GM21529 (cell line): Measurements from ENCODE around the gene INTS3.

Source experiments
- ATAC-seq: cut with Tn5 transposase; IDR thresholded peaks from one replicate; pipeline ENCODE4 v1.9.1; 2021; ENCODE audit not compliant: unreplicated experiment

The INTS3 gene

DNA sequence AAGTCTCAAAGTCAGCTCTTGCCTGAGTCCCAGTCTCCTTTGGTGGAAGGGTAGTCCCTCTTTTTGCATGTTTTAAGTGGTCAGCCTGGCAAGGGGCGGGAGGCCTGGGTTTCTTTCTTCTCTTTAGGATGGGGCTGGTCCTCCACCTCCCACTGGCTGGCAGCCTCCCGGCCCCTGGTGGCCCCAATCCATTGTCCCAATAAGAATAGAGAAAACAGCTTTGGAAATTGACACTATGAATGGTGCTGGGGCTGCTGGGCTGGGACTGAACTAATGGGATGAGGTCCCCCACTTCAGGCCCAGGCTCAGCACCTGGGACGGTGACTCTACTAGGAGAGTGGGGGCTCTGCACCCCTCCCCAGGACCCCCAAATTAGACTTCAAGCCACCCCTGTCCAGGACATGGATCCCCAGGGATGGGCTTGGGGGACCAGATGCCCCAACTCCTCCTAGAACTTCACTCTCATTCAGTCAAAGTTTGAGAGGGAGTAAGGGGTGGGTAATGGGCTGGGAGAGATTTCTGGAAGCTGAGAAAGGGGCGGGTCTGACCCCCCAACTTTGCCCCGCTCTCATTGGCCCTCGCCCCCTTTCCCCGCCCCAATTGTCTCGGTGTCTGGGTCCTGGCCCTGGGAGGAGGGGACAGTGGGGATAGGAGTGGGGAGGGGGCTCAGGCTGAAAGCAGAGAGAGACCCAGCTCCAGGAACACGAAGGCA is 65.6 kb downstream of the INTS3 start:
- no peak for ATAC-seq

DNA sequence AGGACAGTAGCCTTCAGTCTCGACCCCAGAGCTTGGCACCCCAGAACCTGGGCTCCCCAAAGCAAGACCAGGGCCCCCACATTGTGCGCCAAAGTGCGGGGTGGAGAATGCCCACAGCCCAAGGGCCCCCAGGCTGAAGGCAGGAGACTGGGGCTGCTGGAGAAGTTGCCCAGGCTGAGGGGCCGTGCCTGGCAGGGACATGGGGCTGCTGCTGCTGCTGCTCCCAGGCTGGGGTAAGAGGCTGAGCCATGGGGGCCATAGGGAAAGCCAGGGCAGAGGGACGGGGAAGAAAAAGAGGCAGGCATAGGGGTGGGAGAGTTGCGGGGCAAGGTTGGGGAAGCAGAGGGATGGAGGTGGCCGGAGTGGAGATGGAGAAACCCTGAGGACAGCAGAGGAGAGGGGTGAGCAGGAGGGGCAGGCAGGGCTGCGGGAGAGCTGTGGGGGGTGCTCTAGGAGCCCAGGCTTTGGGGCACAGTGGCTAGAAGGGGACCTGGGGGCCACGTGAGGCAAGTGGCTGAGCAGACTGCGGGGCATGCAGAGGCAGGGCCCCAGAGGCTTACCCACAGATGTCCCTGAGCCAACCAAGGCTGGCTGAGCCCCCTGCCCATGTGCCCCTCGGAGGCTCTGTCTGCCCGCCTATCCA is 66.2 kb downstream of the INTS3 start:
- no peak for ATAC-seq

DNA sequence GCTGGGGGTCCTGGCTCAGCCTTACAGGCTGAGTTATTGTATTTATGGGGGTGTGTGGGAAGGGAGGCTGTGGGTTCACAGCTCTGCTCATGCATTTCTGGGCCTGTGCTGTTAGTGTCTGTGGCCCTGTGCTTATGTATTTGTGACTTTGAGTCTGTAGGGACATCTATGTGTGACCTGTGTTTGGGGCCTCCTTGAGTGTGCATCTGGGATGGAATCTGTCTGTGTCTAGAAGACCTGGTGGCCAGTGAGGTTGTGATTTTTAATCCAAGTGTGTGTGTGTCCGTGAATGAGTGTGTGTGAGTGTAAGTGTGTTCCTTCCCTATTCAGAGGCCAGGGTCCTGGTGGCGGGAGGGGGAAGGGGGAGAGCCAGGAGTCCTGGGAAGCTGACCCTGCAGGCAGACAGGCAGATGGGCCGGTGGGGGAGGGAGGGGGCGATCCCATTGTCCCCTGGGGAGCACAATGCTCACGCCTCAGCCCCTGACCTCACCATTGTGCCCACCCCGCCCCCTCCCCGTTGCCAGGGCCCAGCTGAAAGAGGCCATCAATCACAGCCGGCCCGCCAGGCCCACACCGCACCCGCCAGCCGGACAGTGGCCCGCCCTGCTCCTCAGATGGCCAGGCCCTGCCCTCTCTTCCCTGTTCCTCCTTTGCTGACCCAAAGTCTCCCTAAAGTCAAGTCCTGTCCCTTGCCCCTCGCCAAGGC is 66.9 kb downstream of the INTS3 start:
- ATAC-seq = no peak

DNA sequence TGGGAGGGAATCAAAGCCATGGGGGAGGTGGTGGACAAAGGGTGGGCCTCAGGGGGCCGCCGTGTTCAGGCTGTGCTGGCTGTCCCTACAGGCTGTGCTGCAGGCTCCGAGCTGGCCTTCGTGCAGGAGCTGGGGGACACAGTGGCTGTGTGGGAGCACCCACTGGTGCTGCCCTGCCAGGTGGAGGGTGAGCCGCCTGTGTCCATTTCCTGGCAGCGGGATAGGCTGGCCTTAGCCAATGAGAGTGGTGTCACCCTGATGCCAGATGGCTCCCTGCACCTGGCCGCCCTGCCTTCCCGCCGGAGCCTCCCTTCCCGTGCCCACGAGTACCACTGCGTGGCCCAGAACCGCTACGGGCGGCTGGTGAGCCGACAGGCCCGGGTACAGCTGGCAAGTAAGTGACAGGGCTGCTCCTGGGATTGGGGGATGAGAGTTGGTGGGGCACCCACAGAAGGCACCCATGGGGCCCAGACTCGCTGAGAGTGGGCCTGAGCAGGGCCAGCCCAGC is 67.5 kb downstream of the INTS3 start:
- ATAC-seq = no peak

DNA sequence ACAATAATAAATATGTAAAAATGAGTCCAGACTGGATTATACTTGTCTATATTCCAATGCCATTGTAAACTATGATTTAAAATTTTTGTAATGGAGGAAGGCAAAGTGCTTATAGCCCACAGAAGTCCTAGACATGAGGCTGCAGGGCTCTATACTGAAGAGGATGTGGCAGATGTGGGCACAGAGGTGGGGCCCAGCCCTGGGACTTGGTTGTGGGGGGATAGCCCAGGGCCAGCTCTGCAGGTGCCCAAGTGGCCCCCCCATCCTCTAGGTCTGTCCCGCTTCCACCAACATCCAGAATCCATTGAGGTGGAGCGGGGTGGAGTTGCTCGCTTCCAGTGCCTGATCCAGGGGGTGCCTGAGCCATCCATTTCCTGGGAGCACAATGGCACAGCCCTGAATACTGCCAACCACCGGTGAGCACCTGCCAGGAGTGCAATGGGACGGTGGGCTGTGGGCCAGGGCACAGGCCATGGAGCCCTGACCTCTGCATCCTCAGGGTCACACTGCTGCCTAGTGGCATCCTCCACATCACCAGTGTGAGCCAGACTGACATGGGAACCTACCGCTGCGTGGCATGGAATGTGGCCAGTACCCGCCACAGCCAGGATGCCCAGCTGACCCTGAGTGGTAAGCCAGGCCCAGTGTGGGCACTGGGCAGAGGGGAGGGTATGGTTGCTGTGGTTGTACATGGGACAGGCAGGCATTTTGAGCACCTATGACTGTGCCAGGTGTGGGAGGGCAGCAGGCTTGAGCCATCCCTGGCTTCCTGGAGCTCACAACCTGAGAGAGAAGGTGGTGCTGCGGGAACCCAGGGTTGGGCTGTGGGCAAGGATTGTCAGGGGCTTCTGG is 68.3 kb downstream of the INTS3 start:
- ATAC-seq = no peak

DNA sequence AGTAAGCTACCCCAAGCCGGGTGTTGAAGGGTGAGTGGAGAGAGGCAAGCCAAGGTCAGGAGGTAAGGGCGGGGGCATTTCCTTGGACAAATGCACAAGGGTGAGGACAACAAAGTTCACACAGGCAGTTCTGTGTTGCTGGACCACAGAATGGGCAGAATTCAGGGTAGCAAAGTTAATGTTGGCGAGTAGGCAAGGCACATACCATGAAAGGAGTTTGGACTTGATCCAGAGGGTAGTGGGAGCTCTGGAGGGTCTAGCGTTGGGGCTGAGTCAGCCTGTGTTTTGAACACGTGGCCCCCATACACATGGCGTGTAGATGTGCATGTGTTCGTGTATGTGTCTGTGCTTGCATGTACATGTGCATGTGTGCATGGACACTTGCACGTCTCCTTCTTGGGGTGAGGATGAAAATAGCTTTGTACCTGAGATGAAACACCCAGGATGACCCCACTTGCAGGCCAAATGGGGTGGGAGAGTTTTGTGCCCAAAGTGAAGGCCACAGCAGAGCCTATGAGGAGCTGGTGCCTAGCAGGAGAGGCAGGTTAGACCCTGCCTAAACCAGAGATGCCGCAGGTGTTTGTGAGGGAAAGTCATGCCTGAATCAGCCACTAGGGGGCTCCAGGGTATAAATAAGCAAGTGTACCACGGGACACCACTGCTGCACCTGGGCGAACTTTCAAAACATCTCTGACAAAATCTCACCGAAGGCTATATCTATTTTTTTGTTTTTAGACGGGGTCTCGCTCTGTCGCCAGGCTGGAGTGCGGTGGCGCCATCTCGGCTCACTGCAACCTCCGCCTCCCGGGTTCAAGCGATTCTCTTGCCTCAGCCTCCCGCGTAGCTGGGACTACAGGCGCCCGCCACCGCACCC is 69.2 kb downstream of the INTS3 start:
- ATAC-seq = peak; percentile 55

DNA sequence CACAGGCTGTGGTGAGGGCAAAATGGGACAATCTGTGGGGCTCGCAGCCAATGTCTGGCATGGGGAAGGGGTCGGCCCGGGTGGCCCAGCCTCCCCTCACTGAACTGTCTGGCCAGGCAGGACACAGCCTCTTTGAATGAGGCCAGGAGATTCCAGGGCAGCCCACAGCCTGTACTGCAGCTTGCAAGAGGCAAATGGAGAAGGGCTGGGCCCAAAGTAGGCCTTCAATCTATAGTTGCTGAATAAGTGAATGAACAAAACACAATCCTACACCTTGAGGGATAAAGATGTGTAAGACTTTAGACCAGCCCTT is 70.6 kb downstream of the INTS3 start:
- no peak for ATAC-seq

DNA sequence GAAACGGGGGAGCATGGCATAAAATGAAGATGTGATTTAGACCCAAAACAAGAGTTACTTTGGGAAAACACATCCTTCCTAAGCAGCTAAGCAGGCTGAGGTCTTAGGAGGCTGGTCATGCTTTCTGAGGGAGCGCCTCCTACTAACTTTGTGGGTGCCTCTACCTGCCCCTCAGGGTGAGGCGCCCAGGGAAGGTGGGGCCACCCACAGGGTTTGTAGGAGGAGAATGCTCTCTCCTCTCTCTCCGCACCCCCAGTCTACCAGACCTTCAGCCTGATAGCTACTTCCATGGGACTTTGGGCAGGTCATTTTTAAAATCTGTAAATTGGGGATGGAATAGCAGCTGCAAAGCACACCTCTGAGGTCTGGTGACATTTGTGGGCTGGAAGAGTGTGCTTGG is 71.2 kb downstream of the INTS3 start:
- no peak for ATAC-seq

DNA sequence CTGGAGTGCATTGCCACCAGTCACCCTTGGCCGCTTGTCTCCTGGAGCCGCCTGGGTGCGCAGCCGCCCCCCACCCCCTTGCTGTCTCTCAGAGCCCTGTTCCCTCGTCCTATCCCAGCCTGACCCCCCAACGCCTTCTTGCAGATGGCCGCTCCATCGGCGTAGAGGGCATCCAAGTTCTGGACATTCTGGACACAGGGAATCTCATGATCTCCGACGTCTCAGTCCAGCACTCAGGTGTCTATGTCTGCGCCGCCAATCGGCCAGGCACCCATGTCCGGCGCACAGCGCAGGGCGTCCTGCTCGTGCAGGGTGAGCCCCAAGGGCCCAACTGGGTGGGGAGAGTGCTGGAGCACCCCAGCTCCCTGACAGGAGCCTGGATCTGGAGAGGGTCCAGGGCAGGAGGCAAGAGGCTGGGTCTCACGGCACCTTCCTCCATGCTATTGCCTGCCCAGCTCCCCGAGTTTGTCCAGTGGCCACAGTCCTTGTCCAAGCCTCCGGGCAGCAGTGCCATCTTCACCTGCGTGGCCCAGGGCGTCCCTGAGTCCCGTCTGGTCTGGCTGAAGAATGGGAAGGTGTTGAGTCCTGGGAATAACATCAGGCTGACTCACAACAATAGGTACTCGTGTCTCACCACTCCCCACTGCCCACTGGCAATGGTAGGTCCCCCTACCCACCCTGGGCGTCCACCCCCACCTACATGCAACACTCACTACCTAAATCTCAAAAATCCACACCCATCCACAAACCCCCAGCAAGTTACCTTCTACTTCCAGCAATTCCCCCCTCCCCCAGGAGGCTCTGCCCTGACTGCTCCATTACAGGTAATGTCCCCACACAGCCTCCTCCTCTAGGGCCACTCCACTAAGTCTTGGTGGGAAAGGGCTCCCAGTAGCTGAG is 72.0 kb downstream of the INTS3 start:
- no peak for ATAC-seq

DNA sequence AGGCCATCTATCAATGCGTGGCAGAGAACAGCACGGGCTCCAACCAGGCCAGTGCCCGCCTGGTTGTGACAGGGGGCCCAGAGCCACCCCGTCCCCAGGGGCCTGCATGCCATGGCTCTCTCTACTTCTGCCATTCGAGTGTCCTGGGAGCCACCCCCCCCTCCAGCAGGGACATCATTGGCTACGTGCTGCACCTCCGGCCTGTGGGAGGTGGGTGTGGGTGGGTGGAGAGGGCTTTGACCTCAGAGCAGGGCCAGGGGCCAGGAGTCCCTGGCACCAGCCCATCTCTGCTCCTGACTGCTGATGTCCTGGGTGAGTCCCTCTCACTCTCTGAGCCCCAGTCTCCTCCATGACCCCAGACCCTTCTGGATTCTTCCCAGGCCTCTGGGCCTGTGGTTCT is 72.7 kb downstream of the INTS3 start:
- no peak for ATAC-seq

DNA sequence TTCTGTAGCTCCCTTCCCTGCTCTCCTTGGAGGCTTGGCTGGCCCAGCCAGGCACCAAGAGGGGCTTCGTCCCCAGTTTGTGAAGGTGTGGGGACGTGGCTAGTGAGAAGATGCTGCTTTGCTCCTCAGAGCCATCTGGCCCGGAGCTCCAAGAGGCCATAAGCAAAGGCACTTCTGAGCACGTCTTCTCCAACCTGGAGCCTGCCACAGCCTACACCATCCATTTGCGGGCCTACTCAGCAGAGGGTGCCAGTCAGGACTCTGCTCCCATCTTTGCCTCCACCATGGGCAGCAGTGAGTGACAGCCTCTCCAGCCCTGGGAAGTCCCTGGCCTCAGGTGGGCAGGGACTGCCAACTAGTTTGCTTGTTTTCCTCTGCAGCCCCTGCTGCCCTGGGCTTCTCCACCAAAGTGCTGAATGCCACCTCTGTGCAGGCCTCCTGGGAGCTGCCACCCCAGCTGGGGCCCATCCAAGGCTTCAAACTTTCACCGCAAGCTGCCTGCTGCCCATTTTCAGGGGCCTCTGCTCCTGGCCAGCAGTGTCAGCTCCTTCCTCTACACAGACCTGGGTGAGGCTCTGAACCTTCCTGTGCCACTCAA is 73.3 kb downstream of the INTS3 start:
- no peak for ATAC-seq

DNA sequence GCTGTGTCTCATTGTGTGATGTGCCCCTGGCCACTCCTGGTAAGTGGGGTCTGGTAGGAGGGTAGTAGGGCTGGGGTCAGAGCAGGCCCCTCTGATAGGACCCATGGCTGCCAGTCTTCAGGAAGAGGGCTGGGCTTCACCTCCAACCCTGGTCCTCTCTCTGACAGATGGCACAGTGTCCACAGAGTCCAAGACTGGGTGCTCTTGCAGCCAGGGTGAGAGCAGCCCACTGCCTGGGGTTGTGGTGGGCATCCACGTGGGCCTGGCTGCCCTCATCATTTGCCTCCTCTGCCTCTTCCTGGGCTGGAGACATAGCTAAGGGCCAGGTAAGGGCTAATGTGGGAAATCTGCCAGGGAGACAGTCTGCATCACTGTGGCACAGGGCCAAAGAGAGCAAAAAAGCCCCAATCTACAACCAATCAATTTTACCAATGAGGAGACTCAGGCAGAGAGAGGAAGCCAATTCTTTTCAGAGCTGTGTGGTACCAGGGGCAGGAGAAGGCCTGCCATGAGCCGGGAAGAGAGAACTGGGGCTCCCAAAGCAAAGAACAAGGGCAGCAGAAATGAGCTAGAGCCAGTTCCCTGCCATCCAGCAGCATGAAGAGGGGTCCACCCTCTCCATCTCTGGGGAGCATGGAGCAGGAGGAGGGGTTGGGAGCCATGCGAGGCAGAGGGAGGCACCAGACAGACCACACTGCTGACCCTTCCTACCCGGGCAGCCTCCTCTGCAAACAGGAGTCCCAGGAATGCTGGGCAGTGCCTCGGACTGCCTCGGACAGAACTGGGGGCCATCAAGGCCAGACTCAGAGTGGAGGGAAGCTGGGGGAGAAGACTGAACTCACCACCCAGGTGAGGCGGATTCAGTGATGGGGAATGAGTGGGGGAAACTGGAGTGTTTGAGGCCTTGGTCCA is 74.2 kb downstream of the INTS3 start:
- ATAC-seq = no peak

DNA sequence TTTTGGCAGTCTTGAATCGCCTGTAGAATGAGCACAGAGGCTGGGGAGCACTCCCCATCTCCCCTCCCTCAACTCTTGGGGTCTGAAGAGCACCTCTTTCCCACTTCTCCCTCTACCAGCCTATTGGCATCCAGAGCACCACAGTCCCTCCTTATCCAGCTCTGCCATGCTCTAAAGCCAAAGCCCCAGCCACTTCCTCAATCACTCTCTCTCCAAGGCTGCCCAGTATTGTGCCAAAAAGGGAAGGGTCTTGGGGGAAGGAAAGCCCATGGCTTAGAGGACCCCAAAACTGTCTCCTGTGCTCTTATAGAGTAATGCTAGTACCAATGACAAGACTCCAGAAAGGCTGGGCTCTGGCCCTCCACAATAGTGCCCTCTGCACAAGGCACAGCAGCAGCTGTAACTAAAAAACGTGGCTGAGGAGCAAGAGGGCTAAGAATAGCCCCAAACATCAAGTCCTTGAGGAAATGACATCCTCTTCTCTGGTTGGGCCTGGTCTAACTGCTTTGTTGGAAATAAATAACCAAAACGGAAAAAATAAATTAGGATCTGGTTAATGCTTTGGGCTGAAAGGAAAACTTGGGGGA is 75.7 kb downstream of the INTS3 start:
- ATAC-seq = no peak

DNA sequence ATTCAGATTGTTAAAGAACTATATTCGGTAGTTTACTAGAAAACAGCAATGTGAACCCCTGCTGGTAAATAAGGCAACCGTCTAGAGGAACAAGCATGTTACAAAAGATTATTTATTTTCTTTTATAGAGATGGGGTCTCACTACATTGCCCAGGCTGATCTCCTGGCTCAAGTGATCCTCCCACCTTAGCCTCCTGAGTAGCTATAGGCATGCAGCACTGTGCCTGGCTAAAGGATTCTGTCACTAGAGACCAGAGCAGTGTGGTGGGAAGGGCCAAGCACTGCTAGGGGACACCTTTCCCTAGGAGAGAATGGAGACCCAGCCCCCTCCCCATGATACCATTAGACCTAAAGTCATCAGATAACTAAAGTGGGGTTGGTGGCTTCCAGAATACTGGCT is 76.3 kb downstream of the INTS3 start:
- no peak for ATAC-seq

DNA sequence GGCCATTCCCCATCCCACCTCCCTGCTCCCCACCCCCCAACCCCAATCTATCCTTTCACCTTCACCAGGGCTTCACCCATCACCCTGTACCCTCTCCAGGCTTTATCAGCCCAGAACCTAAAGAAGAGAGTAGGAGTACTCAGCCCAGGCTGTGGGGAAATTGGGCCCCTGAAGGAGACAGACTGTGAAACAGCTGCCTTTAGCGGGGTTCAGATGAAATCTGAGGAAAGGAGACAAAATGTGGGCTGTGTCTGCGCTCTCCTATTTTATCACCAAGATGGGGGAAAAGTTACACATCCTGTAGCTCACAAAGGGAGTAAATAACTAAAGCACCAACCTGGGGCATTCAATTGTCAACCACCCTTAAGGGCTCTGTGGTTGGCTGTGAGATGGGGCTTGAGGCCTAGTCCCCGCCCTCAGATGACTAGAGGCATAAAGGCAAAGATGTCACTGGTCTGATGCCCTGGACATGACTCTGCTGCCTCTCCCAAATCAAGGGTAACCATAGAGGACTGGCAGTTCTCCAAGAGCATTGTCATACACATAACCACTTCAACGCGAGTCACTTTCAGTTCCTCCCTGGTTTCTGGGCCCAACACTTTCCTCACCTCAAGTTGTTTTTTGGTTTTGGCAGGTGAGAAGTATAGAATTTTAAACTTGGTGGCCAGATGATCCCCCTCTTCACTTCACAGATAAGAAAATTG is 77.3 kb downstream of the INTS3 start:
- peak; percentile 93 for ATAC-seq

DNA sequence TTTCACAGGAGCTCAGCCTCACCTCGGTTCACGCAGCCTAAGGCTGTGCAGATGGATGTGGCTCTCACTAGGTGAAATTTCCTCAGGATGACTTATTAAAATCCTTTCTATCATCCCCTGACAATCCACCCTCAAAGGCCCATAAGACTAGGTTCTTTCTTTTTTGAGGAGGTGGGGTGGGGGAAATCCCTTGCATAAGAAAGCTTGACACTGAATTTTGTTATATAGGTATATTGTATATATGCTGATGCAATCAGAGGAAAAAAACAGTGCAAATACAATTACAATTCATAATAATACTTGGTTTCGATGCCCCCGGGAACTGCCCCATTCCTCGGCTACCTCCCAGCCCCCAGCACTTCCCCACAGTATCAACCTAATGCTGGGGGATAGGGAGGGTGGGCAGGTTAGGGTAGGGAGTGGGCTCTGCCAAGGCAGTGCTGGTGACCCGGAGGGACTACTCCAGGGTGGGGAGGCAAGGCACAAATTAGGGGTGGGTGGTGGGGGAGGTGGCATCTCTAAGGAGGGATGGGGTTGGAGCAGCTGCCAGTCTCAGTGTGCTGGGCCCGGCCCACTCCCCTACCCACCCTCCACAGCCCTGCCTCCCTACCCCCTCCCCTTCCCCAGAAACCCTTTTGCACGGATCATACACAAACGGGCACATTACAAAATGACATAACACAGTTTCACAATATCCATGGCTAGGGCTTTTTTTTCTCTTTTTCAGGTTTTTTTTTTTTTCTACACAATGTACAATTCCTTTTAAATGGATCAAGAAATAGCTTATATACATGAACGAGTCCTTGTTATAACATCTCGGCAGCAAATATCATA is 78.3 kb downstream of the INTS3 start:
- no peak for ATAC-seq
